Lower leg skin (tissue), 3 donors: Measurements from ENCODE around the gene ZC3H12C.

ENCODE experiments used
- POLR2A ChIP-seq, 2 donors: fragments of 450-650 bp; IDR thresholded peaks; one replicate each; pipeline ENCODE4 v1.6.1; 2016 to 2017; ENCODE audit warnings: antibody characterized with exemption in 2 of 2, mild to moderate bottlenecking in 1 of 2, moderate library complexity in 1 of 2
- TF ChIP-seq, protein P1 (sequence below), 3 donors: fragments of 450-650 bp; IDR thresholded peaks; one replicate each; pipeline ENCODE4 v1.5.1; 2016; ENCODE audit warnings: antibody characterized with exemption in 3 of 3, mild to moderate bottlenecking in 3 of 3, moderate library complexity in 2 of 3

DNA sequence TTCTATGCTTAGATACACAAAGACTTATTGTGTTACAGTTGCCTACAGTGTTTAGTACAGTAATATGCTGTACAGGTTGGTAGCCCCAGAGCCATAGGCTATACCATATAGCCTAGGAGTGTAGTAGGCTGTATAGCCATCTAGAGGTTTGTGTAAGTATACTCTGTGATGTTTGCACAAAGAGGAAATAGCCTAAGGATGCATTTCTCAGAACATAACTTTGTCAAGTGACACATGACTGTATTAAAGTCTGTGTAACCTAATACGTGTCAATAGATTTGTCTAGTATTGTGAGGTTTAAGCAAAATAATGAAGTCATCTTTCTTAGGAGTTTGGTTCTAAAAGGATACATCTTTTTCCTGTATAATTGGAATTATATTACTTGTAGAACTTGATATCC is 5.5 kb downstream of the ZC3H12C start:
- TF ChIP-seq, protein P1, sequence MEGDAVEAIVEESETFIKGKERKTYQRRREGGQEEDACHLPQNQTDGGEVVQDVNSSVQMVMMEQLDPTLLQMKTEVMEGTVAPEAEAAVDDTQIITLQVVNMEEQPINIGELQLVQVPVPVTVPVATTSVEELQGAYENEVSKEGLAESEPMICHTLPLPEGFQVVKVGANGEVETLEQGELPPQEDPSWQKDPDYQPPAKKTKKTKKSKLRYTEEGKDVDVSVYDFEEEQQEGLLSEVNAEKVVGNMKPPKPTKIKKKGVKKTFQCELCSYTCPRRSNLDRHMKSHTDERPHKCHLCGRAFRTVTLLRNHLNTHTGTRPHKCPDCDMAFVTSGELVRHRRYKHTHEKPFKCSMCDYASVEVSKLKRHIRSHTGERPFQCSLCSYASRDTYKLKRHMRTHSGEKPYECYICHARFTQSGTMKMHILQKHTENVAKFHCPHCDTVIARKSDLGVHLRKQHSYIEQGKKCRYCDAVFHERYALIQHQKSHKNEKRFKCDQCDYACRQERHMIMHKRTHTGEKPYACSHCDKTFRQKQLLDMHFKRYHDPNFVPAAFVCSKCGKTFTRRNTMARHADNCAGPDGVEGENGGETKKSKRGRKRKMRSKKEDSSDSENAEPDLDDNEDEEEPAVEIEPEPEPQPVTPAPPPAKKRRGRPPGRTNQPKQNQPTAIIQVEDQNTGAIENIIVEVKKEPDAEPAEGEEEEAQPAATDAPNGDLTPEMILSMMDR (IDR thresholded peaks at IDR 0.05), result no peak
- no peak for TF ChIP-seq POLR2A (IDR thresholded peaks at IDR 0.05)
